GM19240 (cell line): Measurements from ENCODE around the gene OR2S2.

Source experiments
- DNase-seq: peaks from one replicate; pipeline ENCODE4 v3.0.0; 2011; ENCODE audit warnings: low spot score; ENCODE audit not compliant: insufficient read length

Gene OR2S2

GRCh38 chr9:35909687-35910612 is 48.0 kb downstream of the OR2S2 start:
- no peak for DNase-seq

- DNase-seq, result no peak
These were observed 48.7 kb downstream of the OR2S2 start, which contains the start of gene SPAAR for GRCh38 chr9:35909274-35909673. TSS of gene SPAAR (plus strand) at chr9:35909490. CDS start at chr9:35910464, 974 bp downstream.

- DNase-seq, result no peak
These were observed 49.3 kb downstream of the OR2S2 start for GRCh38 chr9:35908504-35909125.

GRCh38 chr9:35907711-35908503 is 50.0 kb downstream of the OR2S2 start:
- no peak for DNase-seq
